ENCODE results near the gene MRPL4. TPM values are rescaled to one million over a fixed set of nuclear protein-coding genes. Genes with fewer than 3 reads are reported as not detected.

Gene MRPL4
- total and polyA plus RNA-seq, 8 donors, result 27.5 to 53.1 (median 37.1) TPM

- no peaks in the 10 kb centered on the region for H3K27me3 ChIP-seq
- DNase-seq, result no peak
- H3K36me3 ChIP-seq, result peaks cover 0 to 18% of the 10 kb centered on the region in 2 donors
- no peak for ATAC-seq
- no peak overlapping the region for H3K27ac ChIP-seq
- no peaks in the 10 kb centered on the region for H3K9me3 ChIP-seq
- no peak overlapping the region for H3K4me3 ChIP-seq
- peaks cover 0 to 23% of the 10 kb centered on the region in 2 donors for H3K4me1 ChIP-seq
- intact Hi-C loops (cut with DNase I), result no loop called here
- TF ChIP-seq, protein P1, sequence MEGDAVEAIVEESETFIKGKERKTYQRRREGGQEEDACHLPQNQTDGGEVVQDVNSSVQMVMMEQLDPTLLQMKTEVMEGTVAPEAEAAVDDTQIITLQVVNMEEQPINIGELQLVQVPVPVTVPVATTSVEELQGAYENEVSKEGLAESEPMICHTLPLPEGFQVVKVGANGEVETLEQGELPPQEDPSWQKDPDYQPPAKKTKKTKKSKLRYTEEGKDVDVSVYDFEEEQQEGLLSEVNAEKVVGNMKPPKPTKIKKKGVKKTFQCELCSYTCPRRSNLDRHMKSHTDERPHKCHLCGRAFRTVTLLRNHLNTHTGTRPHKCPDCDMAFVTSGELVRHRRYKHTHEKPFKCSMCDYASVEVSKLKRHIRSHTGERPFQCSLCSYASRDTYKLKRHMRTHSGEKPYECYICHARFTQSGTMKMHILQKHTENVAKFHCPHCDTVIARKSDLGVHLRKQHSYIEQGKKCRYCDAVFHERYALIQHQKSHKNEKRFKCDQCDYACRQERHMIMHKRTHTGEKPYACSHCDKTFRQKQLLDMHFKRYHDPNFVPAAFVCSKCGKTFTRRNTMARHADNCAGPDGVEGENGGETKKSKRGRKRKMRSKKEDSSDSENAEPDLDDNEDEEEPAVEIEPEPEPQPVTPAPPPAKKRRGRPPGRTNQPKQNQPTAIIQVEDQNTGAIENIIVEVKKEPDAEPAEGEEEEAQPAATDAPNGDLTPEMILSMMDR (IDR thresholded peaks at IDR 0.05), result no peak
Measured at GRCh38 chr19:10223488-10224213, 28.4 kb upstream of the MRPL4 start.

GRCh38 chr19:10224337-10224736 lies 27.7 kb upstream of the MRPL4 start:
- intact Hi-C loops (cut with DNase I), result no loop called here
- DNase-seq (no peak), ATAC-seq (no peak)
- peaks cover 0 to 18% of the 10 kb centered on the region in 2 donors for H3K36me3 ChIP-seq
- no peak overlapping the region for H3K4me3 ChIP-seq
- TF ChIP-seq, protein P1 (IDR thresholded peaks at IDR 0.05), result no peak
- H3K27me3 ChIP-seq, result no peaks in the 10 kb centered on the region
- peaks cover 0 to 30% of the 10 kb centered on the region in 2 donors for H3K4me1 ChIP-seq
- H3K9me3 ChIP-seq, result no peaks in the 10 kb centered on the region
- no peak overlapping the region for H3K27ac ChIP-seq

GRCh38 chr19:10226021-10226375 lies 26.0 kb upstream of the MRPL4 start:
- ATAC-seq (no peak), DNase-seq (no peak)
- Histone ChIP-seq H3K27ac (peak overlapping the region; percentile 34 to 91), H3K36me3 (peaks cover 0 to 18% of the 10 kb centered on the region in 2 donors), H3K4me3 (no peak overlapping the region), H3K27me3 (peaks cover 0 to 16% of the 10 kb centered on the region in 2 donors), H3K9me3 (no peaks in the 10 kb centered on the region), H3K4me1 (peaks cover 0 to 29% of the 10 kb centered on the region in 2 donors)
- intact Hi-C loops (cut with DNase I), result no loop called here
- TF ChIP-seq, protein P1 (IDR thresholded peaks at IDR 0.05), result no peak

GRCh38 chr19:10226376-10227025 lies 25.5 kb upstream of the MRPL4 start:
- intact Hi-C loops (cut with DNase I), result no loop called here
- no peaks in the 10 kb centered on the region for H3K9me3 ChIP-seq
- peaks cover 0 to 20% of the 10 kb centered on the region in 2 donors for H3K27me3 ChIP-seq
- DNase-seq, result peak in 3 of 4 donors; percentile 78 to 98 (median 98)
- ATAC-seq, result peak; percentile 44
- H3K4me3 ChIP-seq, result no peak overlapping the region
- peaks cover 0 to 18% of the 10 kb centered on the region in 2 donors for H3K36me3 ChIP-seq
- H3K27ac ChIP-seq, result peak overlapping the region; percentile 34 to 91
- H3K4me1 ChIP-seq, result peaks cover 0 to 27% of the 10 kb centered on the region in 2 donors
- TF ChIP-seq, protein P1 (IDR thresholded peaks at IDR 0.05), result no peak
